HepG2 (cell line): ENCODE measurements around the gene RERE. TPM values are rescaled to one million over a fixed set of nuclear protein-coding genes. Genes with fewer than 3 reads are reported as not detected.

Experiments used
- ATAC-seq: fragments of 200-7000 bp; cut with Tn5 transposase; 3 replicates; pipeline ENCODE4 v1.9.1; 2020; ENCODE audit warnings: mild to moderate bottlenecking, moderate library complexity
- BruUV-seq: library from RNA; stranded (reverse); fragments of 400-500 nt; replicated peaks from 2 replicates; lab custom pipeline; 2021; lab: Mats Ljungman, UMichigan
- CTCF ChIA-PET: fragments of 300-600 bp; formaldehyde crosslinking; extraction: SDS; loops from one replicate; lab custom pipeline; 2021; ENCODE audit warnings: low total read pairs, inconsistent platforms, low intra/inter-chr PET ratio; lab: Yijun Ruan, JAX
- POLR2A ChIA-PET: fragments of 350-600 bp; sonication (Branson Sonifier 250); formaldehyde crosslinking; loops from one replicate; lab custom pipeline; 2020; ENCODE audit warnings: antibody characterized with exemption, inconsistent platforms; lab: Yijun Ruan, JAX
- DNase-seq: peaks from one replicate; pipeline ENCODE4 v3.0.0-alpha.2; 2015; ENCODE audit warnings: low spot score
- FAIRE-seq: peaks from 3 replicates; lab custom pipeline; 2011; peaks lifted over from hg19 to GRCh38; lab: Jason Lieb, UNC
- H2AFZ ChIP-seq: one replicate; pipeline ENCODE4 v1.6.1; 2011; ENCODE audit warnings: low read length, inconsistent platforms
- H3K27ac ChIP-seq: fragments of 300-600 bp; 3 replicates; pipeline ENCODE4 v1.8.0; 2011; ENCODE audit warnings: mixed run types, mild to moderate bottlenecking, mixed read lengths, low read length, inconsistent platforms; ENCODE audit not compliant: insufficient read depth; ENCODE audit errors: extremely low read length
- H3K27me3 ChIP-seq, 2 experiments: fragments of 200-600 bp in 1 of 2; 2 replicates in 1 of 2; 3 replicates in 1 of 2; pipeline versions ENCODE4 v1.6.0 to v1.8.0; 2011; ENCODE audit warnings: low read length in 2 of 2, mild to moderate bottlenecking in 2 of 2, moderate library complexity in 2 of 2, inconsistent platforms in 1 of 2; ENCODE audit not compliant: insufficient read depth in 2 of 2, control insufficient read depth in 1 of 2
- H3K36me3 ChIP-seq, 2 experiments: fragments of 200-600 bp in 1 of 2; replicated peaks in 1 of 2; 2 replicates in 1 of 2; 3 replicates in 1 of 2; pipeline versions ENCODE4 v1.5.1 to v1.8.0; 2011; ENCODE audit warnings: low read length in 2 of 2, inconsistent platforms in 1 of 2; ENCODE audit not compliant: insufficient read depth in 2 of 2, control insufficient read depth in 1 of 2
- H3K4me1 ChIP-seq: 2 replicates; pipeline ENCODE4 v1.5.1; 2012; ENCODE audit warnings: low read length, inconsistent platforms; ENCODE audit not compliant: insufficient read depth
- H3K4me2 ChIP-seq: 2 replicates; pipeline ENCODE4 v1.6.0; 2011; ENCODE audit warnings: low read depth, low read length, inconsistent platforms
- H3K4me3 ChIP-seq, 3 experiments: fragments of 200-600 bp in 1 of 3; sonication (generic), shearing (Covaris generic) in 1 of 3; replicated peaks in 1 of 3; 2 replicates each; pipeline ENCODE4 v1.5.1; 2011 to 2016; ENCODE audit warnings: low read length in 3 of 3, inconsistent platforms in 2 of 3, low read depth in 2 of 3, mild to moderate bottlenecking in 2 of 3, control low read depth in 1 of 3, mixed read lengths in 1 of 3; ENCODE audit not compliant: insufficient read depth in 1 of 3
- H3K79me2 ChIP-seq: one replicate; pipeline ENCODE4 v1.6.1; 2011; ENCODE audit warnings: low read length, inconsistent platforms; ENCODE audit not compliant: insufficient read depth
- H3K9ac ChIP-seq: 2 replicates; pipeline ENCODE4 v1.6.0; 2011; ENCODE audit warnings: mild to moderate bottlenecking, low read depth, low read length, inconsistent platforms; ENCODE audit not compliant: insufficient read depth
- H3K9me3 ChIP-seq: 2 replicates; pipeline ENCODE4 v1.5.1; 2012; ENCODE audit warnings: mild to moderate bottlenecking, low read length
- H4K20me1 ChIP-seq: 2 replicates; pipeline ENCODE4 v1.6.0; 2011; ENCODE audit warnings: inconsistent platforms, mild to moderate bottlenecking, low read length, moderate library complexity; ENCODE audit not compliant: insufficient read depth
- ARHGAP35 ChIP-seq: sonication (generic); formaldehyde crosslinking; IDR thresholded peaks from 2 replicates; pipeline ENCODE4 v1.9.0; 2022; ENCODE audit warnings: mild to moderate bottlenecking, inconsistent platforms, moderate library complexity, missing genetic modification reagents, borderline replicate concordance
- ATF7 ChIP-seq, 2 experiments: fragments of 450-650 bp in 1 of 2; sonication (generic) in 1 of 2; formaldehyde crosslinking in 1 of 2; IDR thresholded peaks; 2 replicates each; pipeline versions ENCODE4 v1.4.0 to v1.6.1; 2016 to 2020; ENCODE audit warnings: antibody characterized with exemption in 1 of 2, mild to moderate bottlenecking in 1 of 2, missing genetic modification reagents in 1 of 2
- CBX5 ChIP-seq: sonication (generic); formaldehyde crosslinking; IDR thresholded peaks from 2 replicates; pipeline ENCODE4 v1.4.0; 2020; ENCODE audit warnings: missing genetic modification reagents, borderline replicate concordance
- CCAR2 ChIP-seq: fragments of 200-400 bp; formaldehyde crosslinking; optimal IDR thresholded peaks from 2 replicates; pipeline ENCODE3; 2018; ENCODE audit warnings: low read depth, mild to moderate bottlenecking, low read length, moderate library complexity
- HMGA1 ChIP-seq: sonication (generic); formaldehyde crosslinking; conservative IDR thresholded peaks from 2 replicates; pipeline ENCODE4 v1.4.0; 2020; ENCODE audit warnings: missing genetic modification reagents
- IKZF1 ChIP-seq: fragments of 450-650 bp; IDR thresholded peaks from 2 replicates; pipeline ENCODE4 v1.7.1; 2016
- IKZF4 ChIP-seq: sonication (generic); formaldehyde crosslinking; IDR thresholded peaks from 2 replicates; pipeline ENCODE4 v1.5.1; 2020; ENCODE audit warnings: borderline replicate concordance, mild to moderate bottlenecking, low read depth, missing genetic modification reagents; ENCODE audit errors: not compliant biosample characterization
- MAFK ChIP-seq, 2 experiments: IDR thresholded peaks in 1 of 2; conservative IDR thresholded peaks in 1 of 2; 2 replicates each; pipeline ENCODE4 v1.6.1; 2011; ENCODE audit warnings: improper control_type of control experiment in 2 of 2, low read length in 2 of 2
- NR3C1 ChIP-seq: sonication (generic); formaldehyde crosslinking; IDR thresholded peaks from 2 replicates; pipeline ENCODE4 v1.4.0; 2020; ENCODE audit warnings: missing genetic modification reagents
- PCBP1 ChIP-seq: fragments of 200-400 bp; formaldehyde crosslinking; IDR thresholded peaks from 2 replicates; pipeline ENCODE4 v1.6.1; 2017; ENCODE audit warnings: mild to moderate bottlenecking, low read depth, low read length, borderline replicate concordance
- PHB2 ChIP-seq: fragments of 450-650 bp; IDR thresholded peaks from 2 replicates; pipeline ENCODE4 v1.6.1; 2018; ENCODE audit not compliant: partially characterized antibody
- PHF8 ChIP-seq: sonication (generic); formaldehyde crosslinking; IDR thresholded peaks from 2 replicates; pipeline ENCODE4 v1.5.0; 2020; ENCODE audit warnings: missing genetic modification reagents
- SMC3 ChIP-seq: IDR thresholded peaks from 2 replicates; pipeline ENCODE4 v1.6.1; 2011; ENCODE audit warnings: low read length, improper control_type of control experiment
- SNAI1 ChIP-seq: sonication (generic); formaldehyde crosslinking; IDR thresholded peaks from 2 replicates; pipeline ENCODE4 v1.5.0; 2020; ENCODE audit warnings: mild to moderate bottlenecking, missing genetic modification reagents, borderline replicate concordance
- STAG1 ChIP-seq: sonication (generic); formaldehyde crosslinking; IDR thresholded peaks from 2 replicates; pipeline ENCODE4 v1.4.0; 2020; ENCODE audit warnings: missing genetic modification reagents
- TBP ChIP-seq: sonication (generic); formaldehyde crosslinking; IDR thresholded peaks from 2 replicates; pipeline ENCODE4 v1.5.0; 2020; ENCODE audit warnings: missing genetic modification reagents
- ZFP36 ChIP-seq: fragments of 150-350 bp; IDR thresholded peaks from 2 replicates; pipeline ENCODE4 v1.6.1; 2018; ENCODE audit warnings: borderline replicate concordance, low read length, low read depth; ENCODE audit not compliant: partially characterized antibody
- ZNF383 ChIP-seq: sonication (generic); formaldehyde crosslinking; IDR thresholded peaks from 2 replicates; pipeline ENCODE4 v1.4.0; 2020; ENCODE audit warnings: missing genetic modification reagents, mild to moderate bottlenecking, borderline replicate concordance
- ZNF616 ChIP-seq: sonication (generic); formaldehyde crosslinking; IDR thresholded peaks from 2 replicates; pipeline ENCODE4 v1.5.0; 2020; ENCODE audit warnings: low read depth, mild to moderate bottlenecking, missing genetic modification reagents
- ZNF644 ChIP-seq: IDR thresholded peaks from 2 replicates; pipeline ENCODE4 v1.6.1; 2016; ENCODE audit warnings: low read depth
- ZNF709 ChIP-seq: sonication (generic); formaldehyde crosslinking; IDR thresholded peaks from 2 replicates; pipeline ENCODE4 v1.5.0; 2020; ENCODE audit warnings: mild to moderate bottlenecking, missing genetic modification reagents
- ZNF737 ChIP-seq: sonication (generic); formaldehyde crosslinking; IDR thresholded peaks from 2 replicates; pipeline ENCODE4 v1.5.0; 2020; ENCODE audit warnings: missing genetic modification reagents, mild to moderate bottlenecking, borderline replicate concordance
- WGBS: methylation state at CpG from one replicate; pipeline ENCODE4 v1.1.6; 2017; ENCODE audit warnings: low lambda C conversion rate; 5-methylcytosine and 5-hydroxymethylcytosine counted together
- in situ Hi-C: cut with HindIII; loops from 2 replicates; pipeline ENCODE4 v1.10.0; 2017; ENCODE audit warnings: low pct_unique_long_range_greater_than_20kb; ENCODE audit not compliant: extremely low pct_ligation_motif_present
- intact Hi-C: fragments of 100-400 bp; cut with micrococcal nuclease; formaldehyde crosslinking; loops from one replicate; pipeline ENCODE4 v1.10.0; 2022; ENCODE audit not compliant: unreplicated experiment
- polyA plus RNA-seq, 8 experiments: library from polyadenylated mRNA; depleted of rRNA in 3 of 8; stranded (reverse) in 7 of 8; unstranded in 1 of 8; fragments of >200 nt; fragmentation: Illumina TruSeq in 4 of 8; extraction: Trizol in 4 of 8; gene quantifications; 2 replicates each; pipeline versions ENCODE4 v1.2.1 to v1.2.3, GENCODE V29; 2011 to 2016; ENCODE audit warnings: low read depth in 4 of 8, missing spikeins in 1 of 8, mixed read lengths in 1 of 8; ENCODE audit not compliant: insufficient read depth in 1 of 8
- total RNA-seq, 5 experiments: library from RNA; depleted of rRNA; stranded (reverse); fragments of >200 nt; fragmentation: Illumina TruSeq; extraction: Trizol; gene quantifications; 2 replicates each; pipeline ENCODE4 v1.2.3, GENCODE V29; 2016; ENCODE audit warnings: low read depth in 1 of 5
- TF ChIP-seq, protein P1 (sequence below): sonication (generic); formaldehyde crosslinking; IDR thresholded peaks from 2 replicates; pipeline ENCODE4 v1.5.0; 2020; ENCODE audit warnings: mild to moderate bottlenecking, missing genetic modification reagents, moderate library complexity
- TF ChIP-seq, protein P2 (sequence below): sonication (generic); formaldehyde crosslinking; IDR thresholded peaks from 2 replicates; pipeline ENCODE4 v1.4.0; 2020; ENCODE audit warnings: mild to moderate bottlenecking, low read depth, missing genetic modification reagents

The RERE gene
- total and polyA plus RNA-seq, 2 of the 13 experiments (the other 11 are each of a cell fraction or from before 2014, with no cell fraction given) = 18.3 to 21.9 TPM

DNA sequence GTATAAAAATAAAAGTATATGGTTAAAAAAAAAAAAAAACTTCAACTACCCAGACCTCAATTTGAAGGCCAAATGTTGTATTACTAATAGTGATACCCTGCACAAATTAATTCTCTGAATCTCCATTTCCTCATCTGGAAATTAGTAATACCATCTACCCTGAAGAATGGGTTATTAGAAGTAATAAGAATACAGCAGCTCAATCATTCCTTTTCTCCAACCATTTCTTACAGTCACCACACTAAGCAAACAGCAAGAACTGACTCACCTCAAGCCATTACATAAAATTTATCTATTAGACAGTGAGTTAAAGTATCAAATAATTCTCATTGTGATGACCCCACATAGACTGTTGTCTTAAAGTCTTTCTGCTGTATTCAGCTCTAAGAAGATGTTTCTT, 39.6 kb downstream of the RERE start:
- in situ Hi-C loops = no loop called here

DNA sequence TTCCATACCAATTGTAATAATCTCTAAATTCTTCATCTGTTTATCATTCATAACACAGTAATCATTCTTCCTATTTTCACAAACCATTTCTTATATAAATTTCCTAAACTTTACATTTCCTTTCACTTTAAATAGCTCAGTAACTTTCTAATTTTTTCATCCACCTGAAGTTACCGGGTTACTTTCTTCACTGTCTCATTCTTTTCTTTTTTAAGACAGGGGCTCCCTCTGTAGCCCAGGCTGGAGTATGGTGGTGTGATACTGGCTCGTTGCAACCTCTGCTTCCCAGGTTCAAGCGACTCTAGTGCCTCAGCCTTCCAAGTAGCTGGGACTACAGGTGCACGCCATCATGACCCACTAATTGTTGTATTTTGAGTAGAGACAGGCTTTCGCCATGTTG, 41.3 kb downstream of the RERE start:
- ChIA-PET CTCF (no interaction called here), POLR2A (no interaction called here)
- no TSS peak for BruUV-seq
- in situ Hi-C loops (no loop called here), intact Hi-C loops (no loop called here)
- no peak overlapping the region for H3K9ac ChIP-seq
- H3K79me2 ChIP-seq = peaks cover 69% of the 10 kb centered on the region
- H2AFZ ChIP-seq = no peak overlapping the region
- no peaks in the 10 kb centered on the region for H4K20me1 ChIP-seq
- peaks cover 0 to 3% of the 10 kb centered on the region in 2 experiments; a peak in 1 of 5 replicates for H3K36me3 ChIP-seq
- WGBS = 90% methylated on average over 5 of the region's 5 CpGs
- H3K4me3 ChIP-seq = no peak overlapping the region
- no peaks in the 10 kb centered on the region for H3K9me3 ChIP-seq
- DNase-seq (no peak), FAIRE-seq (no peak), ATAC-seq (peak; percentile 34; the same call in 1 of the 3 replicates)
- TF ChIP-seq, protein P1, sequence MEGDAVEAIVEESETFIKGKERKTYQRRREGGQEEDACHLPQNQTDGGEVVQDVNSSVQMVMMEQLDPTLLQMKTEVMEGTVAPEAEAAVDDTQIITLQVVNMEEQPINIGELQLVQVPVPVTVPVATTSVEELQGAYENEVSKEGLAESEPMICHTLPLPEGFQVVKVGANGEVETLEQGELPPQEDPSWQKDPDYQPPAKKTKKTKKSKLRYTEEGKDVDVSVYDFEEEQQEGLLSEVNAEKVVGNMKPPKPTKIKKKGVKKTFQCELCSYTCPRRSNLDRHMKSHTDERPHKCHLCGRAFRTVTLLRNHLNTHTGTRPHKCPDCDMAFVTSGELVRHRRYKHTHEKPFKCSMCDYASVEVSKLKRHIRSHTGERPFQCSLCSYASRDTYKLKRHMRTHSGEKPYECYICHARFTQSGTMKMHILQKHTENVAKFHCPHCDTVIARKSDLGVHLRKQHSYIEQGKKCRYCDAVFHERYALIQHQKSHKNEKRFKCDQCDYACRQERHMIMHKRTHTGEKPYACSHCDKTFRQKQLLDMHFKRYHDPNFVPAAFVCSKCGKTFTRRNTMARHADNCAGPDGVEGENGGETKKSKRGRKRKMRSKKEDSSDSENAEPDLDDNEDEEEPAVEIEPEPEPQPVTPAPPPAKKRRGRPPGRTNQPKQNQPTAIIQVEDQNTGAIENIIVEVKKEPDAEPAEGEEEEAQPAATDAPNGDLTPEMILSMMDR (CRISPR knock-in tag) = peak; percentile 36
- TF ChIP-seq PHB2 = no peak
- no peak for TF ChIP-seq PCBP1
- no peak for TF ChIP-seq TBP (CRISPR knock-in tag)
- peak; percentile 46; the same call in 1 of the 2 replicates for TF ChIP-seq STAG1
- no peak for TF ChIP-seq ZNF644
- TF ChIP-seq CBX5 = no peak
- no peak for TF ChIP-seq MAFK (conservative IDR thresholded peaks at IDR 0.05 in 1 of 2, IDR thresholded peaks at IDR 0.05 in 1 of 2; ENCODE audit: low read length in 2 of 2)
- no peak for TF ChIP-seq SNAI1 (CRISPR knock-in tag)
- peak; percentile 28; the same call in 1 of the 2 replicates for TF ChIP-seq SMC3
- no peak for TF ChIP-seq IKZF1
- TF ChIP-seq ZNF383 (CRISPR knock-in tag) = no peak
- no peak for TF ChIP-seq ZNF709 (CRISPR knock-in tag)
- no peak overlapping the region for H3K4me2 ChIP-seq
- H3K4me1 ChIP-seq = no peaks in the 10 kb centered on the region
- no peaks in the 10 kb centered on the region for H3K27me3 ChIP-seq
- H3K27ac ChIP-seq = no peak overlapping the region

More for the DNA sequence above, 39.6 kb downstream of the RERE start:
- no peak overlapping the region for H2AFZ ChIP-seq
- intact Hi-C loops = no loop called here
- ATAC-seq = no peak
- no TSS peak for BruUV-seq
- H4K20me1 ChIP-seq = no peaks in the 10 kb centered on the region; the same call in none of the 2 replicates
- H3K27me3 ChIP-seq = no peaks in the 10 kb centered on the region
- TF ChIP-seq NR3C1 (CRISPR knock-in tag) = no peak
- no peak for TF ChIP-seq HMGA1 (CRISPR knock-in tag)
- TF ChIP-seq ZNF737 (CRISPR knock-in tag) = no peak
- TF ChIP-seq IKZF4 (CRISPR knock-in tag) = no peak
- TF ChIP-seq, protein P2, sequence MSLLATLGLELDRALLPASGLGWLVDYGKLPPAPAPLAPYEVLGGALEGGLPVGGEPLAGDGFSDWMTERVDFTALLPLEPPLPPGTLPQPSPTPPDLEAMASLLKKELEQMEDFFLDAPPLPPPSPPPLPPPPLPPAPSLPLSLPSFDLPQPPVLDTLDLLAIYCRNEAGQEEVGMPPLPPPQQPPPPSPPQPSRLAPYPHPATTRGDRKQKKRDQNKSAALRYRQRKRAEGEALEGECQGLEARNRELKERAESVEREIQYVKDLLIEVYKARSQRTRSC = no peak
- TF ChIP-seq PHF8 (CRISPR knock-in tag) = no peak
- no peak for TF ChIP-seq ZNF616 (CRISPR knock-in tag)
- no peak for TF ChIP-seq ZFP36
- no peak for TF ChIP-seq STAG1
- no peak for TF ChIP-seq CCAR2
- no peak for TF ChIP-seq ATF7 (IDR thresholded peaks at IDR 0.05)
- TF ChIP-seq ATF7 (CRISPR knock-in tag; IDR thresholded peaks at IDR 0.05) = no peak
- TF ChIP-seq ARHGAP35 (CRISPR knock-in tag) = no peak
- TF ChIP-seq, all 625 proteins: peak for 0
- Histone ChIP-seq H3K4me1 (peaks cover 13% of the 10 kb centered on the region), H3K27ac (no peak overlapping the region), H3K4me3 (no peak overlapping the region), H3K9ac (no peak overlapping the region), H3K4me2 (no peak overlapping the region), H3K79me2 (peaks cover 80% of the 10 kb centered on the region), H3K36me3 (peaks cover 0 to 3% of the 10 kb centered on the region in 2 experiments; a peak in 1 of 5 replicates), H3K9me3 (no peaks in the 10 kb centered on the region)
- no peak for DNase-seq
- FAIRE-seq = no peak
- ChIA-PET CTCF (no interaction called here), POLR2A (no interaction called here)
